ENCODE results near the gene RNF183. TPM values are rescaled to one million over a fixed set of nuclear protein-coding genes. Genes with fewer than 3 reads are reported as not detected.

The RNF183 gene
- total and polyA plus RNA-seq, 9 of the 15 experiments (the other 6 are each of a cell fraction or from before 2014, with no cell fraction given): 0.04 to 2.0 (median 0.16) TPM; not detected in 5

DNA sequence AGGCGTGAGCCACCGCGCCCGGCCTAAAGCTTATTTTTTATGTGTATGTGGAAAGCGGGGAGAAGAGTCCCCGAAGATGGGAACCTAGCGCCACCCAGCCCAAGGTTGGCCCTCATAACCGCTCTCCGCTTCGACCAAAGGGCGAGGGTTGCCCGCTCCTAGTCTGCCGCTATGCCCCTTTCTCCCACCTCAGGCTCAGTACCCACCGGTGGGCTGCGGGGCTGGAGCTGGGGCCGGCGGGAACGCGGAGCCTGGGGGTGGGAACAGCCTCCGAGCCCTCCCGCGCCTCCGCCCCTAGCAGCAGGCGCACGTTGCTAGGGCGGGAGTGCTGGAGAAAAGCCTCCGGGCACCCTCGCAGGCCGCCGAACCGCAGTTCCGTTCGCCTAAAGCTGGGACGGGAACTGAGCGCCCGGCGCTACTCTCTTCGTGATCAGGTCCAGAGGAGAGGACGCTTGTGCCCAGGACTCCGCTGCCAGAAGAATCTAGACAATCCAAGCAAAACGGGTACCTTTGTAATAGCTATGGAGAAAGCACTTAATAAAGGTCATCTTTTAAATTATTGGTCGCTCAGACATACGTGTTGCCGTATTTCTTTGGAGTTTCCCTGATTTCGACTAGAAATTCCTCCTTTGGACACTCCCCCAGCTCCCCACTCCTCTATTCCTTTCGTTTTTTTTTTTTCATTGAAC is 37.0 kb upstream of the RNF183 start, which contains the start of gene WDR31 (continued):
- 0 out of 2 replicates have a peak, but pooled peaks have one; percentile 41 for TF ChIP-seq MTA1 (IDR thresholded peaks at IDR 0.05; ENCODE audit: borderline replicate concordance)
- TF ChIP-seq, protein P1, sequence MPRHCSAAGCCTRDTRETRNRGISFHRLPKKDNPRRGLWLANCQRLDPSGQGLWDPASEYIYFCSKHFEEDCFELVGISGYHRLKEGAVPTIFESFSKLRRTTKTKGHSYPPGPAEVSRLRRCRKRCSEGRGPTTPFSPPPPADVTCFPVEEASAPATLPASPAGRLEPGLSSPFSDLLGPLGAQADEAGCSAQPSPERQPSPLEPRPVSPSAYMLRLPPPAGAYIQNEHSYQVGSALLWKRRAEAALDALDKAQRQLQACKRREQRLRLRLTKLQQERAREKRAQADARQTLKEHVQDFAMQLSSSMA (CRISPR knock-in tag; IDR thresholded peaks at IDR 0.05): no peak
- TF ChIP-seq, protein P2, sequence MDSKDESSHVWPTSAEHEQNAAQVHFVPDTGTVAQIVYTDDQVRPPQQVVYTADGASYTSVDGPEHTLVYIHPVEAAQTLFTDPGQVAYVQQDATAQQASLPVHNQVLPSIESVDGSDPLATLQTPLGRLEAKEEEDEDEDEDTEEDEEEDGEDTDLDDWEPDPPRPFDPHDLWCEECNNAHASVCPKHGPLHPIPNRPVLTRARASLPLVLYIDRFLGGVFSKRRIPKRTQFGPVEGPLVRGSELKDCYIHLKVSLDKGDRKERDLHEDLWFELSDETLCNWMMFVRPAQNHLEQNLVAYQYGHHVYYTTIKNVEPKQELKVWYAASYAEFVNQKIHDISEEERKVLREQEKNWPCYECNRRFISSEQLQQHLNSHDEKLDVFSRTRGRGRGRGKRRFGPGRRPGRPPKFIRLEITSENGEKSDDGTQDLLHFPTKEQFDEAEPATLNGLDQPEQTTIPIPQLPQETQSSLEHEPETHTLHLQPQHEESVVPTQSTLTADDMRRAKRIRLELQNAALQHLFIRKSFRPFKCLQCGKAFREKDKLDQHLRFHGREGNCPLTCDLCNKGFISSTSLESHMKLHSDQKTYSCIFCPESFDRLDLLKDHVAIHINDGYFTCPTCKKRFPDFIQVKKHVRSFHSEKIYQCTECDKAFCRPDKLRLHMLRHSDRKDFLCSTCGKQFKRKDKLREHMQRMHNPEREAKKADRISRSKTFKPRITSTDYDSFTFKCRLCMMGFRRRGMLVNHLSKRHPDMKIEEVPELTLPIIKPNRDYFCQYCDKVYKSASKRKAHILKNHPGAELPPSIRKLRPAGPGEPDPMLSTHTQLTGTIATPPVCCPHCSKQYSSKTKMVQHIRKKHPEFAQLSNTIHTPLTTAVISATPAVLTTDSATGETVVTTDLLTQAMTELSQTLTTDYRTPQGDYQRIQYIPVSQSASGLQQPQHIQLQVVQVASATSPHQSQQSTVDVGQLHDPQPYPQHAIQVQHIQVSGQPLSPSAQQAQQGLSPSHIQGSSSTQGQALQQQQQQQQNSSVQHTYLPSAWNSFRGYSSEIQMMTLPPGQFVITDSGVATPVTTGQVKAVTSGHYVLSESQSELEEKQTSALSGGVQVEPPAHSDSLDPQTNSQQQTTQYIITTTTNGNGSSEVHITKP (IDR thresholded peaks at IDR 0.05; ENCODE audit: partially characterized antibody): peak; percentile 56
- no peak for TF ChIP-seq POLR3A (IDR thresholded peaks at IDR 0.05; ENCODE audit: borderline replicate concordance, extremely low read depth, insufficient read depth, insufficient read length)
- TF ChIP-seq ZNF23 (CRISPR knock-in tag; IDR thresholded peaks at IDR 0.05): no peak
- TF ChIP-seq, protein P3, sequence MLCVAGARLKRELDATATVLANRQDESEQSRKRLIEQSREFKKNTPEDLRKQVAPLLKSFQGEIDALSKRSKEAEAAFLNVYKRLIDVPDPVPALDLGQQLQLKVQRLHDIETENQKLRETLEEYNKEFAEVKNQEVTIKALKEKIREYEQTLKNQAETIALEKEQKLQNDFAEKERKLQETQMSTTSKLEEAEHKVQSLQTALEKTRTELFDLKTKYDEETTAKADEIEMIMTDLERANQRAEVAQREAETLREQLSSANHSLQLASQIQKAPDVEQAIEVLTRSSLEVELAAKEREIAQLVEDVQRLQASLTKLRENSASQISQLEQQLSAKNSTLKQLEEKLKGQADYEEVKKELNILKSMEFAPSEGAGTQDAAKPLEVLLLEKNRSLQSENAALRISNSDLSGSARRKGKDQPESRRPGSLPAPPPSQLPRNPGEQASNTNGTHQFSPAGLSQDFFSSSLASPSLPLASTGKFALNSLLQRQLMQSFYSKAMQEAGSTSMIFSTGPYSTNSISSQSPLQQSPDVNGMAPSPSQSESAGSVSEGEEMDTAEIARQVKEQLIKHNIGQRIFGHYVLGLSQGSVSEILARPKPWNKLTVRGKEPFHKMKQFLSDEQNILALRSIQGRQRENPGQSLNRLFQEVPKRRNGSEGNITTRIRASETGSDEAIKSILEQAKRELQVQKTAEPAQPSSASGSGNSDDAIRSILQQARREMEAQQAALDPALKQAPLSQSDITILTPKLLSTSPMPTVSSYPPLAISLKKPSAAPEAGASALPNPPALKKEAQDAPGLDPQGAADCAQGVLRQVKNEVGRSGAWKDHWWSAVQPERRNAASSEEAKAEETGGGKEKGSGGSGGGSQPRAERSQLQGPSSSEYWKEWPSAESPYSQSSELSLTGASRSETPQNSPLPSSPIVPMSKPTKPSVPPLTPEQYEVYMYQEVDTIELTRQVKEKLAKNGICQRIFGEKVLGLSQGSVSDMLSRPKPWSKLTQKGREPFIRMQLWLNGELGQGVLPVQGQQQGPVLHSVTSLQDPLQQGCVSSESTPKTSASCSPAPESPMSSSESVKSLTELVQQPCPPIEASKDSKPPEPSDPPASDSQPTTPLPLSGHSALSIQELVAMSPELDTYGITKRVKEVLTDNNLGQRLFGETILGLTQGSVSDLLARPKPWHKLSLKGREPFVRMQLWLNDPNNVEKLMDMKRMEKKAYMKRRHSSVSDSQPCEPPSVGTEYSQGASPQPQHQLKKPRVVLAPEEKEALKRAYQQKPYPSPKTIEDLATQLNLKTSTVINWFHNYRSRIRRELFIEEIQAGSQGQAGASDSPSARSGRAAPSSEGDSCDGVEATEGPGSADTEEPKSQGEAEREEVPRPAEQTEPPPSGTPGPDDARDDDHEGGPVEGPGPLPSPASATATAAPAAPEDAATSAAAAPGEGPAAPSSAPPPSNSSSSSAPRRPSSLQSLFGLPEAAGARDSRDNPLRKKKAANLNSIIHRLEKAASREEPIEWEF (CRISPR knock-in tag; IDR thresholded peaks at IDR 0.05): 0 out of 2 replicates have a peak, but pooled peaks have one; percentile 47
- peak; percentile 41; the same call in 1 of the 2 replicates for TF ChIP-seq FOSL1 (tag; conservative IDR thresholded peaks at IDR 0.05)
- TF ChIP-seq SRSF1 (IDR thresholded peaks at IDR 0.05; ENCODE audit: low read depth, low read length): no peak
- TF ChIP-seq, protein P4, sequence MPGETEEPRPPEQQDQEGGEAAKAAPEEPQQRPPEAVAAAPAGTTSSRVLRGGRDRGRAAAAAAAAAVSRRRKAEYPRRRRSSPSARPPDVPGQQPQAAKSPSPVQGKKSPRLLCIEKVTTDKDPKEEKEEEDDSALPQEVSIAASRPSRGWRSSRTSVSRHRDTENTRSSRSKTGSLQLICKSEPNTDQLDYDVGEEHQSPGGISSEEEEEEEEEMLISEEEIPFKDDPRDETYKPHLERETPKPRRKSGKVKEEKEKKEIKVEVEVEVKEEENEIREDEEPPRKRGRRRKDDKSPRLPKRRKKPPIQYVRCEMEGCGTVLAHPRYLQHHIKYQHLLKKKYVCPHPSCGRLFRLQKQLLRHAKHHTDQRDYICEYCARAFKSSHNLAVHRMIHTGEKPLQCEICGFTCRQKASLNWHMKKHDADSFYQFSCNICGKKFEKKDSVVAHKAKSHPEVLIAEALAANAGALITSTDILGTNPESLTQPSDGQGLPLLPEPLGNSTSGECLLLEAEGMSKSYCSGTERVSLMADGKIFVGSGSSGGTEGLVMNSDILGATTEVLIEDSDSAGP (CRISPR knock-in tag; IDR thresholded peaks at IDR 0.05): no peak
- TF ChIP-seq MAZ (CRISPR knock-in tag; conservative IDR thresholded peaks at IDR 0.05 in 1 of 2, IDR thresholded peaks at IDR 0.05 in 1 of 2): peak; percentile 86 to 91
- no peak for TF ChIP-seq IFI16 (CRISPR knock-in tag; IDR thresholded peaks at IDR 0.05)
- no peak for TF ChIP-seq BRCA1 (IDR thresholded peaks at IDR 0.05)
- TF ChIP-seq BRCA1 (CRISPR knock-in tag; IDR thresholded peaks at IDR 0.05): no peak
- TF ChIP-seq PHB (CRISPR knock-in tag; IDR thresholded peaks at IDR 0.05): no peak
- no peak for TF ChIP-seq ARHGAP35 (IDR thresholded peaks at IDR 0.05; ENCODE audit: partially characterized antibody)
